Measurements from ENCODE around the gene FGR. TPM values are rescaled to one million over a fixed set of nuclear protein-coding genes. Genes with fewer than 3 reads are reported as not detected.

The FGR gene
- total and polyA plus RNA-seq, 5 experiments from 2014 or later, result 1.8 to 69.5 (median 2.3) TPM

DNA sequence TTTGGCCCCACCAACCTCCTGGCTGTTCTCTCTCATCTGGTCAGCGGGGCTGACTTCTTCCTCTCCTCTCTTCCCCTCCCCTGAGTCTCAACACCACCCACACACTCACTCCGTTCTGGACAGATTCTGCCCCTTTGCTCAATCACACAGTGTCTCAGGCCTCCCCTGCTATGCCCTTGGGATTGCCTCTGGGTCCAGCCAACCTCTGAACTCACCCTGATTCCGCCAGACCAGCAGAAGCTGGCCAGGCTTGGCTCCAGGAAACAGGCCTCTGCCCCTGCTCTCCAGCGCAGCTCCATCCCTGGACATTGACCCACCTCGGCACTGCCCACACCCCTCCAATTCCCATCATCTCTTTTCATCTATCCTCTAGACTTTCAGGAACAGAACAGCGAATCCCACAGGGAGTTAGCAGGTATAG, 53.2 kb downstream of the FGR start:
- no peak for ATAC-seq
- POLR2A ChIA-PET, result no interaction called here
- DNase-seq, result no peak
- Mint-ChIP-seq H3K4me3 (peak overlapping the region in 1 of 10 donors; percentile 58), H3K9me3 (no peaks in the 10 kb centered on the region), H3K27me3 (no peaks in the 10 kb centered on the region), H3K4me1 (peaks cover 21 to 34% (median 26%) of the 10 kb centered on the region in 4 donors), H3K36me3 (peaks cover 0 to 16% (median 0%) of the 10 kb centered on the region in 3 donors), H3K27ac (peak overlapping the region in 2 of 10 donors; percentile 12 to 63)

GRCh38 chr1:27577504-27578188, 57.3 kb downstream of the FGR start:
- H3K27ac Mint-ChIP-seq, result no peak overlapping the region
- H3K9me3 Mint-ChIP-seq, result no peaks in the 10 kb centered on the region
- no peak for DNase-seq
- POLR2A ChIA-PET, result interaction anchor here (0.8 kb wide), 1 partner anchor 27 kb away, joined by 3 read pairs; the partner anchor contains the start of gene AHDC1
- H3K27me3 Mint-ChIP-seq, result no peaks in the 10 kb centered on the region
- peak overlapping the region in 1 of 10 donors; percentile 41 for H3K4me3 Mint-ChIP-seq
- H3K4me1 Mint-ChIP-seq, result peaks cover 29 to 49% (median 42%) of the 10 kb centered on the region in 4 donors
- peaks cover 0 to 7% (median 0%) of the 10 kb centered on the region in 3 donors for H3K36me3 Mint-ChIP-seq
- ATAC-seq, result no peak

GRCh38 chr1:27576806-27577227, 58.2 kb downstream of the FGR start:
- Mint-ChIP-seq H3K9me3 (no peaks in the 10 kb centered on the region), H3K27me3 (no peaks in the 10 kb centered on the region), H3K27ac (peak overlapping the region in 3 of 10 donors; percentile 15 to 19 (median 19)), H3K4me1 (peaks cover 27 to 57% (median 41%) of the 10 kb centered on the region in 4 donors), H3K4me3 (peak overlapping the region in 4 of 10 donors; percentile 12 to 41 (median 29)), H3K36me3 (peaks cover 0 to 4% (median 0%) of the 10 kb centered on the region in 3 donors)
- DNase-seq (no peak), ATAC-seq (no peak)
- POLR2A ChIA-PET, result interaction anchor here (0.5 to 0.9 kb wide), 4 partner anchors 28 to 64 kb away, joined by 3 to 4 read pairs (median 3); partner anchors contain the start of gene AHDC1

DNA sequence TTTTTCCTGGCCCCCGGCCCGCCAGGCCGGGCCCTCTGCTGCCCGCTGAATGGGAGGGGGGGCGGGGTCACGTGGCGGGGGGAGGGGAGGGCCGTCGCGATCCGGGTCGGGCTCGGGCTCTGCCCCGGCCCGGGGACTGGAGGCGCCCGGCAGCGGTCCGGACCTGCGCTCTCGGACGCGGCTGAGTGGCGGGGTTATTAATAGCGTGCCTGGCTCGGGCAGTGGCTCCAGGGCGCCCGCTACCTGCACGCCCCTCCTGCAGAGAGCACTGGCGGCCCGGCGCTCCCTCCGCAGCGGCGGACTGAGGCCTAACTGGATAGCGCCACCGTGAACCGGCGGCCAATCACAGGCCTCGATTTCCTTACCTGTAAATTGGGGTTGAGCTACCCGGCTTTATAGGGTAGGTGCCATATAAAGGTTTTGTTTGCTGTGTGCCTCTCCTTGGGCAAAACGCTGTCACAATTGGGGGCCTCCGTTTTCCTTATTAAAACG, 59.1 kb downstream of the FGR start:
- ATAC-seq (peak in 1 of 2 donors; percentile 33), DNase-seq (no peak)
- Mint-ChIP-seq H3K27me3 (no peaks in the 10 kb centered on the region), H3K4me1 (peaks cover 24 to 57% (median 40%) of the 10 kb centered on the region in 4 donors), H3K27ac (no peak overlapping the region), H3K36me3 (no peaks in the 10 kb centered on the region), H3K9me3 (no peaks in the 10 kb centered on the region), H3K4me3 (peak overlapping the region in 8 of 10 donors; percentile 14 to 57 (median 34))
- POLR2A ChIA-PET, result interaction anchor here (0.8 kb wide), 1 partner anchor 56 kb away, joined by 3 read pairs; no protein-coding TSS in a partner anchor

DNA sequence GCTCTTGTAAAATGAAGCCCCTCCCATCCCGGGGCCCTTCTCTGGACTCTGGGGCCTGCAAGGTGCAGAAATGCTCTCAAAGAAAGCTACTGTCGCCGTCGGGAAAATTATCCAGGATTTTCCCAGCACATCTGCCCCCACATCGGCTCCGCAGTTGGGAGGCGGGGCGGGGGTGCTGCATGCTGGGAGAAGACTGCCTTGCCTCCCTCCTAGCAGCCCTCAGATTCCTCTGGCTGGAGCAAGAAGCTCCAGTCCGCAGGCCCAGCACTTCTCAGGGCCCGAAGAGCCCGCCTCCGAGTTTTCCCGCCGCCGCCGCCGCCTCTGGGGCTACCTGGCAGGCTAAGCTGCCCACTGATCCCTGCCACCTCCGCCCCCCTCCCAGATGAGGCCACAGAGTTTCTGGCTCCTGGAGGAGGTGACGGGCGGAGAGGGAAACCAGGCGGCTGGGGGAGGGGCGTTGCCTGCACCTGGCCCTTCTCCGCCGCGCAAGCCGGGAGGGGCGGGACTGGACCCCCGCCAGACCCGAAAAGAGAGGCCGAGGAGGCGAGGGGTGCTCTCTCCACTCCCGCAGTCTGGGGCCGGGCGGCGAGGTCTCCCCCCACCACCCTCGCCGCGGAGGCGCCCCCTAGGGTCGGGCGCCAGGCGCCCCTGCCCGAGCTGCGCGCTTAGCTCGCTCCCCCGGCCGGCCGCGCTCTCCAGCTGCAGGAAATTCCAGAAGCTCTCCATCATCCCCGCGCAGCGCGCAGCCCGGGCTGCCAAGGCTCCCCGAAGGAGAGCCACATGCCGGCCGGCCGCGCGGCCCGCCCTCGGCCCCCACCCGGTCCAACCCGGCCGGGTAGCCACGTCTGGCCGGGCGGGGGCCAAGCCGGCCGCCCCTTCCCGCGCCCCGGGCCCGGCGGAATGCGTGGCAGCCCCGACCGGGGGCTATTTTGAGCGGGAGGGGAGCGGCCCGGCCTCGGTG, 59.8 kb downstream of the FGR start:
- Mint-ChIP-seq H3K27me3 (no peaks in the 10 kb centered on the region), H3K9me3 (no peaks in the 10 kb centered on the region), H3K27ac (no peak overlapping the region), H3K36me3 (no peaks in the 10 kb centered on the region), H3K4me3 (peak overlapping the region in 2 of 10 donors; percentile 36 to 61), H3K4me1 (peaks cover 21 to 57% (median 44%) of the 10 kb centered on the region in 4 donors)
- POLR2A ChIA-PET, result no interaction called here
- ATAC-seq (peak; percentile 27 to 34), DNase-seq (no peak)

DNA sequence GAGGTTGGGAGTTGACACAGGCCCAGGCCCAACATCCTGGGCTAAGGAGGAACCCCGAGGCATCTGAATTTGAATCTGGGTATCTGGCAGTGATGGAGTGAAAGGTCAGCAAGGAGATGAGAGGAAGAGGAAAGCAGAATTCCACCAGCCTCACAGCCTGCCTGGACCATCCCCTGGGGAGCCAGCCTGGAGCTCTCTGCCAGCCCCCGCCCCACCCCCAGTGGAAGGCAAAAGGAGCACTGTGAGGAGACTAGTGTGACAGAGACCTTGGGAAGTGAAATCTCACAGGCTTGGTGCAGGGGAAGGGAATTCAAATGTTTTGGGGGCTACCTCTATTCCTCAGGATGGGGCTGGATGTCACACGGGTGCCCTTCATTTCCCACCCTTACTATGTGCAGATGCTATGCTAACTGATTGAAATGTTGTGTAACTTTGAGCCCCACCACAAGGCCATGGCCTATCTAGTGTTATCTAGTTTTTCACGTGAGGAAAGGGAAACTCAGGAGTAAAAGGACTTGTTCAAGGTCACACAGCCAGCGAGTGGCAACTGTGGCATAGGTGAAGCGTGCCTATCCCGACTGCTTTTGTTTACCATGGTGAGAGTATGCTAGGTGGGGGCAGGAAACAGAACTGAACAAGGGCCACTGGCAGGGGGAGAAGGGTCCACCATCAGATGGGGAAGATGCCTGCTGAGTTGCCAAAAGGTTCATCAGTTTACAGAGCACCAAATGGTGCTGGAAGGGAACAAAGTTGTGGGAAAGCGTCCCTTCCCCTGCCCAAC, 60.8 kb downstream of the FGR start:
- peak overlapping the region in 3 of 10 donors; percentile 5 to 56 (median 44) for H3K27ac Mint-ChIP-seq
- peaks cover 23 to 55% (median 49%) of the 10 kb centered on the region in 4 donors for H3K4me1 Mint-ChIP-seq
- no peak for DNase-seq
- ATAC-seq, result no peak
- no peaks in the 10 kb centered on the region for H3K36me3 Mint-ChIP-seq
- peak overlapping the region in 9 of 10 donors; percentile 5 to 70 (median 61) for H3K4me3 Mint-ChIP-seq
- no peaks in the 10 kb centered on the region for H3K27me3 Mint-ChIP-seq
- POLR2A ChIA-PET, result no interaction called here
- no peaks in the 10 kb centered on the region for H3K9me3 Mint-ChIP-seq

GRCh38 chr1:27572679-27573426, 62.1 kb downstream of the FGR start:
- DNase-seq (no peak), ATAC-seq (no peak)
- Mint-ChIP-seq H3K4me3 (peak overlapping the region in 1 of 10 donors; percentile 35), H3K9me3 (no peaks in the 10 kb centered on the region), H3K27me3 (no peaks in the 10 kb centered on the region), H3K36me3 (no peaks in the 10 kb centered on the region), H3K27ac (peak overlapping the region in 5 of 10 donors; percentile 31 to 72 (median 53)), H3K4me1 (peaks cover 28 to 66% (median 54%) of the 10 kb centered on the region in 4 donors)
- POLR2A ChIA-PET, result no interaction called here

- no peaks in the 10 kb centered on the region for H3K27me3 Mint-ChIP-seq
- H3K36me3 Mint-ChIP-seq, result no peaks in the 10 kb centered on the region
- H3K27ac Mint-ChIP-seq, result peak overlapping the region in 5 of 10 donors; percentile 31 to 72 (median 69)
- ATAC-seq (no peak), DNase-seq (no peak)
- no peaks in the 10 kb centered on the region for H3K9me3 Mint-ChIP-seq
- POLR2A ChIA-PET, result no interaction called here
- H3K4me1 Mint-ChIP-seq, result peaks cover 30 to 69% (median 56%) of the 10 kb centered on the region in 4 donors
- H3K4me3 Mint-ChIP-seq, result no peak overlapping the region
Observed at GRCh38 chr1:27572019-27572678, 62.8 kb downstream of the FGR start.

DNA sequence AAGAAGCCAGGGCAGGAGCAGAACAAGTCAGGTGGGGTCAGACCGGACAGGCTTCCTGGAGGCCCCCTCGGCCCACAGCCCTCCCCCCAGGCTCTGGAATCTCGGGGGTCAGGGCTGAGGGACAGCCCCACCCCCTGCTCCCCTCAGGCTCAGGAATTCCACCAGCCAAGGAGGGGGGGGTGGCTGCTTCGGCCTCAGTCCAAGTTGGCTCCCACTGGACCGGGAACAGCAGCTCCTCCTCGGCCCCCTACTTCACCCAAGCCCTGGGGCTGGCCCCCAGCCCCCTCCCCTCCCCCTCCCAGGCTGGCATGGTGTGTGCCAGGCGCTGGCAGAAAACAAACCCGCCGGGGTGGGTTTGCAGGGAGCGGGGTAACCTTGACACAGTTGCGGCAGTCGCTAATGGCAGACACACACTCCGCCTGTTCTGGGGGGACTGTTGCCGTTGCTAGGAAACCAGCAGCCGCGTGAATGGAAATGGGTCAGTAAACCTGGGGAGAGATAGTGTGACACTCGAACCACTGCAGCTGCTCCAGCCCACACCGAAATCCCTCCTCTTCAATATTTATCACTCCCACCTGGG, 63.5 kb downstream of the FGR start:
- DNase-seq (no peak), ATAC-seq (no peak)
- Mint-ChIP-seq H3K9me3 (no peaks in the 10 kb centered on the region), H3K4me1 (peaks cover 27 to 64% (median 50%) of the 10 kb centered on the region in 4 donors), H3K4me3 (no peak overlapping the region), H3K36me3 (no peaks in the 10 kb centered on the region), H3K27ac (peak overlapping the region in 1 of 10 donors; percentile 53), H3K27me3 (no peaks in the 10 kb centered on the region)
- POLR2A ChIA-PET, result interaction anchor here (1.2 kb wide), 1 partner anchor 14 kb away, joined by 3 read pairs; no protein-coding TSS in a partner anchor

- Mint-ChIP-seq H3K4me1 (peaks cover 33 to 70% (median 50%) of the 10 kb centered on the region in 4 donors), H3K4me3 (no peak overlapping the region), H3K36me3 (no peaks in the 10 kb centered on the region), H3K27ac (peak overlapping the region in 2 of 10 donors; percentile 62 to 78), H3K27me3 (no peaks in the 10 kb centered on the region), H3K9me3 (no peaks in the 10 kb centered on the region)
- no peak for DNase-seq
- ATAC-seq, result no peak
- POLR2A ChIA-PET, result interaction anchor here (1.0 to 1.2 kb wide), 2 partner anchors 14 to 33 kb away, joined by 3 to 5 read pairs; partner anchors contain the start of gene AHDC1
Observed at GRCh38 chr1:27570784-27571183, 64.2 kb downstream of the FGR start.

Data from naive thymus-derived CD8-positive, alpha-beta T cell (primary cell).